ENCODE data around the gene CYP27B1.

GRCh38 chr12:57763881-57764661 lies 2.8 kb downstream of the CYP27B1 start:
- TF ChIP-seq CTCF (conservative IDR thresholded peaks at IDR 0.05 in 1 of 2, IDR thresholded peaks at IDR 0.05 in 1 of 2; ENCODE audit: extremely low read depth in 1 of 2, insufficient read depth in 1 of 2, low read depth in 1 of 2, low read length in 2 of 2): no peak
- no peak for TF ChIP-seq EZH2 (IDR thresholded peaks at IDR 0.05; ENCODE audit: borderline replicate concordance, low read length)

Measured in mammary epithelial cell (primary cell).